Measurements from ENCODE around the gene UBIAD1. TPM values are rescaled to one million over a fixed set of nuclear protein-coding genes. Genes with fewer than 3 reads are reported as not detected.
A peak's percentile ranks its signal among the peaks of the same experiment; 100 is the strongest.

Gene UBIAD1
- total and polyA plus RNA-seq, 2 of the 13 experiments (the other 11 are each of a cell fraction or from before 2014, with no cell fraction given): 16.9 to 20.4 TPM

DNA sequence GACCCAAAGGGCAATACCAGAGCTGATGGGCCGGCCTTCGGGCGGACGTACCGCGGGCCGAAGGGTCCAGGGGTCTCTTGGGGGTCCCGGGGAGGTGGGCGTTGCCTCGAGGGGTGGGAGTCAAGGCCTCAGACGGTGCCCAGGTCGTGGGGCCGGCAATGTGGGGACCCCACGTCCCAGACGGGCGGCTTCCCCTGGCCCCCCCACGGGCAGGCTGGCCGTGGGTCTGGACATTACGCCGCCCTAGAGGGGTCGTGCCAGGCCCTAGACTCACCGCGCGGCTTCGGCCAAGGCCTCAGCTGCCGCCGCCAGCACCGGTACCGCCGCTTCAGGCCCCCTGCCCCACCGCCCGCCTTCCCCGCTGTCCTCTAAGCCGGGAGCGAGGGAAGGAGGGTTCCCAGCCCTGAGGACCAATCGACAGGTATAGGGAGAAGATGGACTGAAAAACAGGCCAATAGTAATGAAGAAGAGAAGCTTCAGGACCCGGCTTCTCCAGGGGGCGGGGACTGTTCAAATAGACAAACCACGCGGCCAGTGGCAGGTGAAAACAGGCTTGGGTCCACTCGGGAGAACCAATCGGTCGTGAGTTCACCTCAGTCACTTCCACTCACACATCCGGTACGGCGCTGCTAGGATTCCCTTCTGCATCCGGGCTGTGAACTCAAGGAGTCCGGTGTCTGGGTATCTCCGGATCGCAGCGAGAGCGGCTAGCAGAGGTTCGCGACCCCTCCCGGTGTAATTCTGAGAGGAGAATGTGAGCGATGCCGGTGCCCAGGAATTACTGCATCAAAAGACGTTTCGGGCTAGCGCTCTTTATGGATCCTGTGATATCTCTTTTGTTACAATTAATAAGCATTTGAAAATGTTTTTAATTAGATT lies 10.6 kb upstream of the UBIAD1 start, which contains the start of gene MTOR (continued):
- TF ChIP-seq, protein P1, sequence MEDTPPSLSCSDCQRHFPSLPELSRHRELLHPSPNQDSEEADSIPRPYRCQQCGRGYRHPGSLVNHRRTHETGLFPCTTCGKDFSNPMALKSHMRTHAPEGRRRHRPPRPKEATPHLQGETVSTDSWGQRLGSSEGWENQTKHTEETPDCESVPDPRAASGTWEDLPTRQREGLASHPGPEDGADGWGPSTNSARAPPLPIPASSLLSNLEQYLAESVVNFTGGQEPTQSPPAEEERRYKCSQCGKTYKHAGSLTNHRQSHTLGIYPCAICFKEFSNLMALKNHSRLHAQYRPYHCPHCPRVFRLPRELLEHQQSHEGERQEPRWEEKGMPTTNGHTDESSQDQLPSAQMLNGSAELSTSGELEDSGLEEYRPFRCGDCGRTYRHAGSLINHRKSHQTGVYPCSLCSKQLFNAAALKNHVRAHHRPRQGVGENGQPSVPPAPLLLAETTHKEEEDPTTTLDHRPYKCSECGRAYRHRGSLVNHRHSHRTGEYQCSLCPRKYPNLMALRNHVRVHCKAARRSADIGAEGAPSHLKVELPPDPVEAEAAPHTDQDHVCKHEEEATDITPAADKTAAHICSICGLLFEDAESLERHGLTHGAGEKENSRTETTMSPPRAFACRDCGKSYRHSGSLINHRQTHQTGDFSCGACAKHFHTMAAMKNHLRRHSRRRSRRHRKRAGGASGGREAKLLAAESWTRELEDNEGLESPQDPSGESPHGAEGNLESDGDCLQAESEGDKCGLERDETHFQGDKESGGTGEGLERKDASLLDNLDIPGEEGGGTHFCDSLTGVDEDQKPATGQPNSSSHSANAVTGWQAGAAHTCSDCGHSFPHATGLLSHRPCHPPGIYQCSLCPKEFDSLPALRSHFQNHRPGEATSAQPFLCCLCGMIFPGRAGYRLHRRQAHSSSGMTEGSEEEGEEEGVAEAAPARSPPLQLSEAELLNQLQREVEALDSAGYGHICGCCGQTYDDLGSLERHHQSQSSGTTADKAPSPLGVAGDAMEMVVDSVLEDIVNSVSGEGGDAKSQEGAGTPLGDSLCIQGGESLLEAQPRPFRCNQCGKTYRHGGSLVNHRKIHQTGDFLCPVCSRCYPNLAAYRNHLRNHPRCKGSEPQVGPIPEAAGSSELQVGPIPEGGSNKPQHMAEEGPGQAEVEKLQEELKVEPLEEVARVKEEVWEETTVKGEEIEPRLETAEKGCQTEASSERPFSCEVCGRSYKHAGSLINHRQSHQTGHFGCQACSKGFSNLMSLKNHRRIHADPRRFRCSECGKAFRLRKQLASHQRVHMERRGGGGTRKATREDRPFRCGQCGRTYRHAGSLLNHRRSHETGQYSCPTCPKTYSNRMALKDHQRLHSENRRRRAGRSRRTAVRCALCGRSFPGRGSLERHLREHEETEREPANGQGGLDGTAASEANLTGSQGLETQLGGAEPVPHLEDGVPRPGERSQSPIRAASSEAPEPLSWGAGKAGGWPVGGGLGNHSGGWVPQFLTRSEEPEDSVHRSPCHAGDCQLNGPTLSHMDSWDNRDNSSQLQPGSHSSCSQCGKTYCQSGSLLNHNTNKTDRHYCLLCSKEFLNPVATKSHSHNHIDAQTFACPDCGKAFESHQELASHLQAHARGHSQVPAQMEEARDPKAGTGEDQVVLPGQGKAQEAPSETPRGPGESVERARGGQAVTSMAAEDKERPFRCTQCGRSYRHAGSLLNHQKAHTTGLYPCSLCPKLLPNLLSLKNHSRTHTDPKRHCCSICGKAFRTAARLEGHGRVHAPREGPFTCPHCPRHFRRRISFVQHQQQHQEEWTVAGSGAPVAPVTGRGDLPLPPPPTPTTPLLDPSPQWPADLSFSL (CRISPR knock-in tag; IDR thresholded peaks at IDR 0.05): no peak
- TF ChIP-seq, protein P2, sequence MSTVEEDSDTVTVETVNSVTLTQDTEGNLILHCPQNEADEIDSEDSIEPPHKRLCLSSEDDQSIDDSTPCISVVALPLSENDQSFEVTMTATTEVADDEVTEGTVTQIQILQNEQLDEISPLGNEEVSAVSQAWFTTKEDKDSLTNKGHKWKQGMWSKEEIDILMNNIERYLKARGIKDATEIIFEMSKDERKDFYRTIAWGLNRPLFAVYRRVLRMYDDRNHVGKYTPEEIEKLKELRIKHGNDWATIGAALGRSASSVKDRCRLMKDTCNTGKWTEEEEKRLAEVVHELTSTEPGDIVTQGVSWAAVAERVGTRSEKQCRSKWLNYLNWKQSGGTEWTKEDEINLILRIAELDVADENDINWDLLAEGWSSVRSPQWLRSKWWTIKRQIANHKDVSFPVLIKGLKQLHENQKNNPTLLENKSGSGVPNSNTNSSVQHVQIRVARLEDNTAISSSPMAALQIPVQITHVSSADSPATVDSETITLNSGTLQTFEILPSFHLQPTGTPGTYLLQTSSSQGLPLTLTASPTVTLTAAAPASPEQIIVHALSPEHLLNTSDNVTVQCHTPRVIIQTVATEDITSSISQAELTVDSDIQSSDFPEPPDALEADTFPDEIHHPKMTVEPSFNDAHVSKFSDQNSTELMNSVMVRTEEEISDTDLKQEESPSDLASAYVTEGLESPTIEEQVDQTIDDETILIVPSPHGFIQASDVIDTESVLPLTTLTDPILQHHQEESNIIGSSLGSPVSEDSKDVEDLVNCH (CRISPR knock-in tag; IDR thresholded peaks at IDR 0.05): no peak
- peak; percentile 83 for TF ChIP-seq POLR2G (IDR thresholded peaks at IDR 0.05; ENCODE audit: low read depth, low read length)
- TF ChIP-seq KDM3A (CRISPR knock-in tag; IDR thresholded peaks at IDR 0.05; ENCODE audit: low read depth): peak; percentile 75; the same call in 1 of the 2 replicates
- no peak for TF ChIP-seq BHLHE40 (IDR thresholded peaks at IDR 0.05; ENCODE audit: low read length)
- TF ChIP-seq ZNF674 (CRISPR knock-in tag; IDR thresholded peaks at IDR 0.05; ENCODE audit: low read depth): no peak
- TF ChIP-seq KDM6A (CRISPR knock-in tag; IDR thresholded peaks at IDR 0.05; ENCODE audit: low read depth): 0 out of 2 replicates have a peak, but pooled peaks have one; percentile 13
- TF ChIP-seq MEF2D (CRISPR knock-in tag; IDR thresholded peaks at IDR 0.05): peak; percentile 63
- TF ChIP-seq SATB2 (CRISPR knock-in tag; IDR thresholded peaks at IDR 0.05): no peak
- TF ChIP-seq ZKSCAN8 (CRISPR knock-in tag; IDR thresholded peaks at IDR 0.05; ENCODE audit: borderline replicate concordance): peak; percentile 86
- TF ChIP-seq ZNF557 (CRISPR knock-in tag; IDR thresholded peaks at IDR 0.05): no peak
- TF ChIP-seq RARG (CRISPR knock-in tag; IDR thresholded peaks at IDR 0.05; ENCODE audit: low read depth): no peak
- no peak for TF ChIP-seq ZNF460 (CRISPR knock-in tag; IDR thresholded peaks at IDR 0.05; ENCODE audit: borderline replicate concordance)
- peak; percentile 98 for TF ChIP-seq GABPB1 (CRISPR knock-in tag; IDR thresholded peaks at IDR 0.05)
- TF ChIP-seq NFKB2 (CRISPR knock-in tag; IDR thresholded peaks at IDR 0.05; ENCODE audit: borderline replicate concordance): peak; percentile 41; the same call in 1 of the 2 replicates
- TF ChIP-seq, protein P3, sequence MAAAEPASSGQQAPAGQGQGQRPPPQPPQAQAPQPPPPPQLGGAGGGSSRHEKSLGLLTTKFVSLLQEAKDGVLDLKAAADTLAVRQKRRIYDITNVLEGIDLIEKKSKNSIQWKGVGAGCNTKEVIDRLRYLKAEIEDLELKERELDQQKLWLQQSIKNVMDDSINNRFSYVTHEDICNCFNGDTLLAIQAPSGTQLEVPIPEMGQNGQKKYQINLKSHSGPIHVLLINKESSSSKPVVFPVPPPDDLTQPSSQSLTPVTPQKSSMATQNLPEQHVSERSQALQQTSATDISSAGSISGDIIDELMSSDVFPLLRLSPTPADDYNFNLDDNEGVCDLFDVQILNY (CRISPR knock-in tag; conservative IDR thresholded peaks at IDR 0.05): no peak
- TF ChIP-seq WIZ (CRISPR knock-in tag; IDR thresholded peaks at IDR 0.05): no peak
- TF ChIP-seq MEIS2 (CRISPR knock-in tag; IDR thresholded peaks at IDR 0.05): no peak
- peak; percentile 95 for TF ChIP-seq THAP11 (CRISPR knock-in tag; IDR thresholded peaks at IDR 0.05)
- peak; percentile 51 for TF ChIP-seq MED1 (CRISPR knock-in tag; IDR thresholded peaks at IDR 0.05)
- no peak for TF ChIP-seq NKX3-1 (CRISPR knock-in tag; IDR thresholded peaks at IDR 0.05)
- TF ChIP-seq ZSCAN25 (CRISPR knock-in tag; IDR thresholded peaks at IDR 0.05): no peak

Data from HepG2 (cell line).